ENCODE results near the gene PTCSC3. TPM values are rescaled to one million over a fixed set of nuclear protein-coding genes. Genes with fewer than 3 reads are reported as not detected.

The PTCSC3 gene
- total RNA-seq, 3 donors from 2014 or later (not counting 1 experiment from before 2014, with no cell fraction given): not detected

- Histone ChIP-seq H3K9me3 (ENCODE audit: control insufficient read depth, insufficient read depth, low read length) (no peaks in the 10 kb centered on the region), H3K4me3 (ENCODE audit: low read length) (no peak overlapping the region), H3K27me3 (ENCODE audit: control insufficient read depth, insufficient read depth, low read length) (no peaks in the 10 kb centered on the region), H3K27ac (ENCODE audit: low read length) (no peak overlapping the region), H3K4me1 (ENCODE audit: control insufficient read depth, insufficient read depth, low read length) (no peaks in the 10 kb centered on the region), H3K36me3 (ENCODE audit: control insufficient read depth, insufficient read depth, low read length) (no peaks in the 10 kb centered on the region)
- intact Hi-C loops (cut with micrococcal nuclease): no loop called here
- peaks cover 0 to 4% of the 10 kb centered on the region in 2 donors for H3K9me3 Mint-ChIP-seq
- no peak overlapping the region for H3K4me3 Mint-ChIP-seq
- H3K36me3 Mint-ChIP-seq: no peaks in the 10 kb centered on the region
- DNase-seq (no peak), ATAC-seq (no peak)
- WGBS (ENCODE audit: insufficient coverage): no CpG with 5 or more reads among the region's 2 CpGs
- H3K27me3 Mint-ChIP-seq (ENCODE audit: low read depth in 2 of 2): peaks cover 0 to 2% of the 10 kb centered on the region in 2 donors
- H3K4me1 Mint-ChIP-seq: no peaks in the 10 kb centered on the region
- TF ChIP-seq CTCF (IDR thresholded peaks at IDR 0.05): no peak
- no peak overlapping the region for H3K27ac Mint-ChIP-seq
Measured at GRCh38 chr14:36217027-36217426, 40.5 kb upstream of the PTCSC3 start.

- ATAC-seq (no peak), DNase-seq (no peak)
- H3K27me3 Mint-ChIP-seq (ENCODE audit: low read depth in 2 of 2): peaks cover 0 to 2% of the 10 kb centered on the region in 2 donors
- Histone ChIP-seq H3K9me3 (ENCODE audit: control insufficient read depth, insufficient read depth, low read length) (no peaks in the 10 kb centered on the region), H3K36me3 (ENCODE audit: control insufficient read depth, insufficient read depth, low read length) (no peaks in the 10 kb centered on the region), H3K4me1 (ENCODE audit: control insufficient read depth, insufficient read depth, low read length) (no peaks in the 10 kb centered on the region), H3K27me3 (ENCODE audit: control insufficient read depth, insufficient read depth, low read length) (no peaks in the 10 kb centered on the region), H3K4me3 (ENCODE audit: low read length) (no peak overlapping the region), H3K27ac (ENCODE audit: low read length) (no peak overlapping the region)
- TF ChIP-seq CTCF (IDR thresholded peaks at IDR 0.05): no peak
- 89% methylated on average over 3 of the region's 3 CpGs for WGBS (ENCODE audit: insufficient coverage)
- intact Hi-C loops (cut with micrococcal nuclease): no loop called here
- no peak overlapping the region for H3K27ac Mint-ChIP-seq
- no peaks in the 10 kb centered on the region for H3K9me3 Mint-ChIP-seq
- no peaks in the 10 kb centered on the region for H3K4me1 Mint-ChIP-seq
- no peaks in the 10 kb centered on the region for H3K36me3 Mint-ChIP-seq
- H3K4me3 Mint-ChIP-seq: no peak overlapping the region
Measured at GRCh38 chr14:36215217-36215598, 38.7 kb upstream of the PTCSC3 start.

GRCh38 chr14:36214476-36215216, 38.1 kb upstream of the PTCSC3 start:
- Histone ChIP-seq H3K4me3 (ENCODE audit: low read length) (no peak overlapping the region), H3K9me3 (ENCODE audit: control insufficient read depth, insufficient read depth, low read length) (no peaks in the 10 kb centered on the region), H3K36me3 (ENCODE audit: control insufficient read depth, insufficient read depth, low read length) (no peaks in the 10 kb centered on the region), H3K4me1 (ENCODE audit: control insufficient read depth, insufficient read depth, low read length) (no peaks in the 10 kb centered on the region), H3K27me3 (ENCODE audit: control insufficient read depth, insufficient read depth, low read length) (no peaks in the 10 kb centered on the region), H3K27ac (ENCODE audit: low read length) (no peak overlapping the region)
- no peak for DNase-seq
- H3K27ac Mint-ChIP-seq: no peak overlapping the region
- intact Hi-C loops (cut with micrococcal nuclease): no loop called here
- no peaks in the 10 kb centered on the region for H3K9me3 Mint-ChIP-seq
- ATAC-seq: no peak
- H3K4me3 Mint-ChIP-seq: no peak overlapping the region
- no peaks in the 10 kb centered on the region for H3K4me1 Mint-ChIP-seq
- no peak for TF ChIP-seq CTCF (IDR thresholded peaks at IDR 0.05)
- WGBS (ENCODE audit: insufficient coverage): 83% methylated on average over 4 of the region's 5 CpGs
- no peaks in the 10 kb centered on the region for H3K36me3 Mint-ChIP-seq
- H3K27me3 Mint-ChIP-seq (ENCODE audit: low read depth in 2 of 2): peaks cover 0 to 2% of the 10 kb centered on the region in 2 donors

- Histone ChIP-seq H3K27ac (ENCODE audit: low read length) (no peak overlapping the region), H3K4me1 (ENCODE audit: control insufficient read depth, insufficient read depth, low read length) (no peaks in the 10 kb centered on the region), H3K27me3 (ENCODE audit: control insufficient read depth, insufficient read depth, low read length) (no peaks in the 10 kb centered on the region), H3K9me3 (ENCODE audit: control insufficient read depth, insufficient read depth, low read length) (no peaks in the 10 kb centered on the region), H3K4me3 (ENCODE audit: low read length) (no peak overlapping the region), H3K36me3 (ENCODE audit: control insufficient read depth, insufficient read depth, low read length) (no peaks in the 10 kb centered on the region)
- Mint-ChIP-seq H3K27ac (no peak overlapping the region), H3K9me3 (peaks cover 0 to 2% of the 10 kb centered on the region in 2 donors), H3K4me3 (no peak overlapping the region), H3K36me3 (no peaks in the 10 kb centered on the region), H3K27me3 (ENCODE audit: low read depth in 2 of 2) (peaks cover 0 to 2% of the 10 kb centered on the region in 2 donors), H3K4me1 (no peaks in the 10 kb centered on the region)
- DNase-seq: no peak
- no peak for TF ChIP-seq CTCF (IDR thresholded peaks at IDR 0.05)
- intact Hi-C loops (cut with micrococcal nuclease): no loop called here
- no peak for ATAC-seq
- WGBS (ENCODE audit: insufficient coverage): no CpG with 5 or more reads among the region's 3 CpGs
Measured at GRCh38 chr14:36212987-36213386, 36.5 kb upstream of the PTCSC3 start.
